AG08396 (cell line): Measurements from ENCODE around the gene FCN3.

Source experiments
- DNase-seq: peaks from one replicate; pipeline ENCODE4 v3.0.0; 2012; ENCODE audit warnings: low spot score, mixed read lengths

Gene FCN3

GRCh38 chr1:27380224-27380623 is 5.6 kb upstream of the FCN3 start:
- no peak for DNase-seq

GRCh38 chr1:27379564-27380122 is 5.0 kb upstream of the FCN3 start:
- DNase-seq: no peak

- DNase-seq: no peak
These were observed 3.3 kb upstream of the FCN3 start for GRCh38 chr1:27377760-27378495.

GRCh38 chr1:27372808-27373690 is 1.6 kb downstream of the FCN3 start:
- DNase-seq: no peak

GRCh38 chr1:27372022-27372807 is 2.4 kb downstream of the FCN3 start:
- DNase-seq: no peak

GRCh38 chr1:27368869-27369582 is 5.6 kb downstream of the FCN3 start:
- no peak for DNase-seq

- DNase-seq: no peak
These were observed 7.4 kb downstream of the FCN3 start for GRCh38 chr1:27367160-27367650.

- DNase-seq: peak; percentile 90
These were observed 8.0 kb downstream of the FCN3 start, which contains the start of gene MAP3K6 for GRCh38 chr1:27366411-27367159. Gene MAP3K6 (minus strand): TSS chr1:27366961. CDS start chr1:27366597, 364 bp downstream.

- DNase-seq: peak; percentile 85
These were observed 8.6 kb downstream of the FCN3 start for GRCh38 chr1:27366113-27366410.

GRCh38 chr1:27365372-27366112 is 9.1 kb downstream of the FCN3 start:
- peak; percentile 97 for DNase-seq

GRCh38 chr1:27364696-27365371 is 9.8 kb downstream of the FCN3 start:
- DNase-seq: no peak

GRCh38 chr1:27363766-27364695 is 10.6 kb downstream of the FCN3 start:
- no peak for DNase-seq

- DNase-seq: no peak
These were observed 13.1 kb downstream of the FCN3 start for GRCh38 chr1:27361553-27361952.

- DNase-seq: no peak
These were observed 13.6 kb downstream of the FCN3 start for GRCh38 chr1:27361044-27361402.

- DNase-seq: no peak
These were observed 14.2 kb downstream of the FCN3 start for GRCh38 chr1:27360159-27361043.

- no peak for DNase-seq
These were observed 14.8 kb downstream of the FCN3 start for GRCh38 chr1:27359822-27360158.

- no peak for DNase-seq
These were observed 15.7 kb downstream of the FCN3 start for GRCh38 chr1:27358928-27359313.
